ENCODE measurements around the gene TIMM9. TPM values are rescaled to one million over a fixed set of nuclear protein-coding genes. Genes with fewer than 3 reads are reported as not detected.
A peak's percentile ranks its signal among the peaks of the same experiment; 100 is the strongest.

TIMM9 gene
- total RNA-seq, 4 donors from 2014 or later = 44.9 to 61.7 (median 57.6) TPM

DNA sequence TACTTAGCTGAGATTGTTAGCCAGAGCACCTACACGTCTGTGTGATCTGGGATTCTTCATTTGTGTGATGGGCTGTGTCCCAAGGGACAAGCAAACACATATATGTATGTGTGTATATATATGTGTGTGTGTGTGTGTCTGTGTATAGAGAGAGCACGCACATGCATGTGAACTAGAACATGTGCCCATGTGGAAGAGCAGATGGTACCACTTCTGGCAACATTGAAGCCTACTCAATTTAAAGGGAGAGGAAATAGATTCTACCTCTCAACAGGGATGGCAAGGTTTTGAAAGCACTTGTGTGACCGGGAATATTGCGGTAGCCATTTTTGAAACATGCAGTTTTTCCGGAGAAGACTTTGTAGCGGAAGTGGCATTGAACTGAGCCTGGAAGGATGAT, 30.2 kb downstream of the TIMM9 start:
- no peak for TF ChIP-seq EP300 (IDR thresholded peaks at IDR 0.05)
- TF ChIP-seq, protein P1, sequence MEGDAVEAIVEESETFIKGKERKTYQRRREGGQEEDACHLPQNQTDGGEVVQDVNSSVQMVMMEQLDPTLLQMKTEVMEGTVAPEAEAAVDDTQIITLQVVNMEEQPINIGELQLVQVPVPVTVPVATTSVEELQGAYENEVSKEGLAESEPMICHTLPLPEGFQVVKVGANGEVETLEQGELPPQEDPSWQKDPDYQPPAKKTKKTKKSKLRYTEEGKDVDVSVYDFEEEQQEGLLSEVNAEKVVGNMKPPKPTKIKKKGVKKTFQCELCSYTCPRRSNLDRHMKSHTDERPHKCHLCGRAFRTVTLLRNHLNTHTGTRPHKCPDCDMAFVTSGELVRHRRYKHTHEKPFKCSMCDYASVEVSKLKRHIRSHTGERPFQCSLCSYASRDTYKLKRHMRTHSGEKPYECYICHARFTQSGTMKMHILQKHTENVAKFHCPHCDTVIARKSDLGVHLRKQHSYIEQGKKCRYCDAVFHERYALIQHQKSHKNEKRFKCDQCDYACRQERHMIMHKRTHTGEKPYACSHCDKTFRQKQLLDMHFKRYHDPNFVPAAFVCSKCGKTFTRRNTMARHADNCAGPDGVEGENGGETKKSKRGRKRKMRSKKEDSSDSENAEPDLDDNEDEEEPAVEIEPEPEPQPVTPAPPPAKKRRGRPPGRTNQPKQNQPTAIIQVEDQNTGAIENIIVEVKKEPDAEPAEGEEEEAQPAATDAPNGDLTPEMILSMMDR (IDR thresholded peaks at IDR 0.05) = no peak
- no peak for TF ChIP-seq POLR2A (IDR thresholded peaks at IDR 0.05)
- no peak for TF ChIP-seq POLR2AphosphoS5 (IDR thresholded peaks at IDR 0.05)
- WGBS = 97% methylated on average over 6 of the region's 6 CpGs

DNA sequence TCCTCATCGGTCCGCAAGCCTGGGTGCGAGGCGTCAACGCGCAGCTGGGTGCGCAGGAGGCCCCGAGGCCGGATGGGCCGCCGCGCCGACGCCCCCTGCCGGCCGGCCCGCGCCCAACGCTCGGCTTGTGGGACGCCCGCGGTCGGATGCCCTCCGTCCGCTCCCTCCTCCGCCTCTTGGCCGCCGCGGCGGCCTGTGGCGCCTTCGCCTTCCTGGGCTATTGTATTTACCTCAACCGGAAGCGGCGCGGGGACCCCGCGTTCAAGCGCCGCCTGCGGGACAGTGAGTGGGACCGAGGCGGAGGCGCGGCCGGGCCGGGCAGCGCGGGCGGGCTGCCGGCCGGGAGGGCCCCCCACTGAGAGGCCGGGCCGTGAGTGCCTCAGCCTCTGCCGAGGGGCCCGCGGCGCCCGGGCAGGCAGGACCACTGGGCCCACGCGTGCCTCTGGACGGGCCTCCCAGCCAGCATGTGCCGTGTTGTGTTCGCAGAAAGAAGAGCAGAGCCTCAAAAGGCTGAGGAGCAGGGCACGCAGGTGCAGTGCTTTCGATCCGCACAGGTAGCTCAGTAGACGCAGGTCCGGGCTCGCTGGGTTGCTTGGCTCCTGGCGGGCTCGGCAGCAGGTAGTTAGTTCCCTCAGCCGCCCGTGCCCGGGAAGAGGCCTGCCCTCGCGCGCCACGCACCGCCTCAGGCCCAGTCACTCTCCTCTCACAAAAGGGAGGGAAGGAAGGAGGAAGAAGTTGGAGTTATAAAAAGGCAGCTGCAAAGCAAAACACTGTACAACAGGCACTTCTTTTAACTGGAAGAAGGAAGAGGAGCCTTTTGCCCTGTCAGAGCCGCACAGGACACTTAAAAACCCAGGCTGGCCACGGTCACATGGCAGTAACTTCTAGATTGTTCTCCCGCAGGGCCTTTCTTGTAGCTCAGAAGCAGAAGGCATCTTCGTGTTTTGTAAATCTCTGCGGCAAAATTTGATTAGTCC, 31.2 kb downstream of the TIMM9 start, which contains the start of gene TOMM20L:
Gene TOMM20L, plus strand, starts transcription at position 119 of the 977 bp plus-strand sequence. Its CDS starts 28 bp downstream, at position 147.
- peak; percentile 74 to 85 for DNase-seq (ENCODE audit: low spot score in 2 of 2)
- Histone ChIP-seq H3K27me3 (no peaks in the 10 kb centered on the region), H3K36me3 (no peaks in the 10 kb centered on the region), H3K27ac (peak within 1 kb of the TSS; percentile 90), H3K4me3 (peak within 1 kb of the TSS; percentile 78), H3K4me1 (peaks cover 20% of the 10 kb centered on the region), H3K9me3 (no peaks in the 10 kb centered on the region)
- 13% methylated on average over 39 of the region's 86 CpGs for WGBS
- TF ChIP-seq POLR2A (IDR thresholded peaks at IDR 0.05) (peak in 1 of 2 donors; percentile 7), EP300 (IDR thresholded peaks at IDR 0.05) (no peak)
- TF ChIP-seq, protein P1 (IDR thresholded peaks at IDR 0.05) = peak; percentile 63 to 93

More for the DNA sequence above, 30.2 kb downstream of the TIMM9 start:
- Histone ChIP-seq H3K9me3 (no peaks in the 10 kb centered on the region), H3K36me3 (no peaks in the 10 kb centered on the region), H3K4me1 (peaks cover 20% of the 10 kb centered on the region), H3K27me3 (no peaks in the 10 kb centered on the region), H3K27ac (peak overlapping the region; percentile 90), H3K4me3 (no peak overlapping the region)
- no peak for DNase-seq (ENCODE audit: low spot score in 2 of 2)

DNA sequence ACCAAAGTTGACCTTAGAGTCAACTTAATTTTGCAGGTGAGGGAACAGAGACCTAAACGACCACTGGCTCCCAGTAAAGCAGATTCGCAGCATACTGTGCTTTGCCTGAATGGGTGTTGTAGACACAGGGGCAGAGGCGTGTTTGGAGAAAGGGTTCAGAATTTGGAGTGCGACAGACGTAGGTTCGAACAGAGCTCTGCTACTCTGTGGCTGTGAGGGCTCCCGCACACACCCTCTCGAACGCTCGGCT, 31.8 kb downstream of the TIMM9 start:
- no peak for DNase-seq (ENCODE audit: low spot score in 2 of 2)
- WGBS = 9% methylated on average over 6 of the region's 10 CpGs
- TF ChIP-seq POLR2A (IDR thresholded peaks at IDR 0.05) (no peak), POLR2AphosphoS5 (IDR thresholded peaks at IDR 0.05) (no peak)
- TF ChIP-seq, protein P1 (IDR thresholded peaks at IDR 0.05) = no peak
- Histone ChIP-seq H3K36me3 (no peaks in the 10 kb centered on the region), H3K27ac (peak overlapping the region; percentile 90), H3K4me3 (peak overlapping the region; percentile 78), H3K4me1 (peaks cover 20% of the 10 kb centered on the region), H3K27me3 (no peaks in the 10 kb centered on the region), H3K9me3 (no peaks in the 10 kb centered on the region)

DNA sequence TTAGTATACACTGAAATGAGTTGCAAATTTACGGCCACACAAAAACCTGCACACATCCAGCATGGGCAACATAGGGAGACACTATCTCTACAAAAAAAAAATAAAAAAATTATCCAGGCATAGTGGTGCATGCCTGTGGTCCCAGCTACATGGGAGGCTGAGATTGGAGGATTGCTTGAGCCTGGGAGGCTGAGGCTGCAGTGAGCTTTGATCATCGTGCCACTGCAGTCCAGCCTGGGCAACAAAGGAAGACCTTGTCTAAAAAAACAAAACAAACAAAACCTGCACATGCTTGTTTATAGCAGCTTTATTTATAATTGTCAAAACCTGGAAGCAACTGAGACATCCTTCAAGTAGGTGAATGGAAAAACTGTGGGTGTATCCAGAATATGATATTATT, 36.5 kb downstream of the TIMM9 start:
- WGBS = 84% methylated on average over 2 of the region's 2 CpGs
- Histone ChIP-seq H3K4me3 (no peak overlapping the region), H3K27me3 (no peaks in the 10 kb centered on the region), H3K36me3 (no peaks in the 10 kb centered on the region), H3K27ac (no peak overlapping the region), H3K9me3 (no peaks in the 10 kb centered on the region), H3K4me1 (peaks cover 3% of the 10 kb centered on the region)
- no peak for DNase-seq (ENCODE audit: low spot score in 2 of 2)
- TF ChIP-seq POLR2AphosphoS5 (IDR thresholded peaks at IDR 0.05) = no peak
- TF ChIP-seq POLR2A (IDR thresholded peaks at IDR 0.05) = no peak
- TF ChIP-seq EP300 (IDR thresholded peaks at IDR 0.05) = no peak
- TF ChIP-seq, protein P1 (IDR thresholded peaks at IDR 0.05) = no peak

DNA sequence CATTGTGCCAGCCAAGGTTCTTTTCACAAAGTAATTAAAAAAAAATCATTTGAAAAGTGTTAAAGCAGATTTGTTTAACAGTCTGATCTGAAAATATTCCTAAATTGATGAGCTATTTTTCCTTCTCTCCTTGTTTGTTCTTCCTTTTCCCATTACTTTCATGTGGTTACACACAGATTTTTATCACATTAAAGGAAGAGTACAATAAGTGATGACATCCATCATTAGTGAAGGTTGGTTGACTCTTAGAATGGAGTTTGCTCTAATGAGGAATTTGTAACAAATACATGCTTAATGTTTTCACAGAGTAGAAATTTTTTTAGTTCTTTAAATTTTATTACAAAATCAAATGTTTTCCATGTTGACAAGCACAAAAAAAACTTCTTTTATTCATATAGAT, 50.5 kb downstream of the TIMM9 start:
- no peaks in the 10 kb centered on the region for H3K4me1 ChIP-seq
- DNase-seq (ENCODE audit: low spot score in 2 of 2) = no peak
- H3K4me3 ChIP-seq = no peak overlapping the region
- no peak overlapping the region for H3K27ac ChIP-seq
- TF ChIP-seq EP300 (IDR thresholded peaks at IDR 0.05) (no peak), POLR2A (IDR thresholded peaks at IDR 0.05) (no peak), POLR2AphosphoS5 (IDR thresholded peaks at IDR 0.05) (no peak)
- TF ChIP-seq, protein P1 (IDR thresholded peaks at IDR 0.05) = no peak
- peaks cover 48% of the 10 kb centered on the region for H3K36me3 ChIP-seq
- no peaks in the 10 kb centered on the region for H3K9me3 ChIP-seq
- no peaks in the 10 kb centered on the region for H3K27me3 ChIP-seq

Measured in suprapubic skin (tissue), 4 donors.